ENCODE measurements around the gene B4GALT5.
A peak's percentile ranks its signal among the peaks of the same experiment; 100 is the strongest.
"Not testable (repeated sequence)": the region's sequence is repeated elsewhere in the genome, so short reads cannot be mapped to it uniquely, and the experiment has no call there.

The B4GALT5 gene

DNA sequence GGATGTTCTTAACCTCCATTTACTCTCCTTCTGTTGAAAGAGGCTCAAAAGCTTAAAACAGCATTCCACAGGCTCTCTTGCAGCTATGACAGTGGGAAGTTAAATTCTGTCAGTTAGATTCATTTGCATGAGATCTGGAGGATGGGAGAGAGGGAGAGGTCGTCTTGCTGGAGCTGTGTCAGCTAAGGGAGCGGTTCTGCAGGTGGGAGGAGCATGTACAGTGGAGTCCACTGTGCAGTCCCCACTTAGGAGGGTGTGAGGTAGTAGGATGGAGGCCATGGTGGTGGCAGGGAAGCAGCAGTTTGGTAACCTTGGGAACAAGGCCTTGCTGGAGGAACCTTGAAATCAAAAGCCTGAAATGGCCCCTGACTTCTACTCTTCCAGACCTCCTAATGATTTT lies 12.0 kb upstream of the B4GALT5 start:
- peaks cover 7% of the 10 kb centered on the region for H3K4me1 Mint-ChIP-seq
- no peak overlapping the region for H3K27ac Mint-ChIP-seq (ENCODE audit: low read depth)
- H3K36me3 Mint-ChIP-seq (ENCODE audit: insufficient read depth): peaks cover 1% of the 10 kb centered on the region
- no peak for ATAC-seq (replicated peaks; ENCODE audit: extremely low read depth, poor library complexity, severe bottlenecking)
- no peaks in the 10 kb centered on the region for H3K9me3 Mint-ChIP-seq
- no peak overlapping the region for H3K4me3 Mint-ChIP-seq
- DNase-seq (ENCODE audit: low spot score in 2 of 2): no peak
- peaks cover 6% of the 10 kb centered on the region for H3K27me3 Mint-ChIP-seq

DNA sequence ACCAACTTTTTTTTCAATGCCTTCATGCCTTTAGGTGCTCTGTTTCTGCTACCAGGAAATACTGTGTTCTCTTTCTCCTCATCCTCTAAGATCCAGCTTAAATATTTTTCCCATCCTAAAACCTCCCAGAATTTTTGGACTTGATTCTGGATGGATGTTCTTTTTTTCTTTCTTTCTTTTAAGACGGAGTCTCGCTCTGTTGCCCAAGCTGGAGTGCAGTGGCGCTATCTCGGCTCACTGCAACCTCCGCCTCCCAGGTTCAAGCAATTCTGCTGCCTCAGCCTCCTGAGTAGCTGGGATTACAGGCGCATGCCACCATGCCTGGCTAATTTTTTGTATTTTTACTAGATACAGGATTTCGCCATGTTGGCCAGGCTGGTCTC lies 11.5 kb upstream of the B4GALT5 start:
- not testable (repeated sequence) for H3K4me1 Mint-ChIP-seq; H3K9me3 Mint-ChIP-seq; H3K36me3 Mint-ChIP-seq (ENCODE audit: insufficient read depth); H3K27me3 Mint-ChIP-seq; H3K4me3 Mint-ChIP-seq; ATAC-seq (replicated peaks; ENCODE audit: extremely low read depth, poor library complexity, severe bottlenecking); DNase-seq (ENCODE audit: low spot score in 2 of 2)
- peak overlapping the region; percentile 29 for H3K27ac Mint-ChIP-seq (ENCODE audit: low read depth)

DNA sequence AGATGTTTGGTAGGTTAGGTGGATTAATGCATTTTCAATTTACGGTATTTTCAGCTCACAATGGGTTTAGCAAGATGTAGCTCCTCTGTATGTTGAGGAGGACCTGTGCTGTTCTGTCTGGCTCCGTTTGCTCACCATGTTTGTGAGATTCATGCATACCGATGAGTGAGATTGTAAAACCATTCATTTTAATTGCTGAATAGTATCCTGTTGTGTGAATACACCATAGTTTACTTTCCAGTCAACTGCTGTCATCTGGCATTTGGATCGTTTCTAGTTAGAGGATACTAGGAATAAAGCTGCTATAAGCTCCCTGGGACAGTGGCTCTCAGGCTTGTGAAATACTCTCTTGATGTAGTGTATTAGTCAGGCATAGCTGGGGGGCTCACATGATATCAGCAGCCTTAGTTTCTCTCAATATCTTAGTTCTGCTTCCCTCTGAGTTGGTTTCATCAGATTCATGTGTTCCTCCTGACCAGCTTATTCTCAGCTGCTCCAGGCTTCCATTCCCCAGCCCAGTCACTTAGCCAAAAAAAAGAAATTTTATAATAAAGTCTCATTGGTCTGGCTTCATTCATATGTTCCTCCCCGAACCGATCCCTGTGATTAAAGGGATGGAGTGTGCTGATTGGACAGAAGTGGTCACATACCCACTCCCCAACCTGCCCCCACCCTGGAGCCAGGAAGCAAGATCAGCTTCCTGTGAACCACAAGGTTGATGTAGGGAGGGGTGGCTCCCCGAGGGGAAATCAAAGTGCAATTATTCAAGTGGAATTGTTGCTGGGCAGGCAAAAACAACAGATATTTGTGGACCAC lies 10.9 kb upstream of the B4GALT5 start:
- no peak overlapping the region for H3K4me3 Mint-ChIP-seq
- ATAC-seq (replicated peaks; ENCODE audit: extremely low read depth, poor library complexity, severe bottlenecking): no peak
- peak overlapping the region; percentile 29 for H3K27ac Mint-ChIP-seq (ENCODE audit: low read depth)
- H3K9me3 Mint-ChIP-seq: no peaks in the 10 kb centered on the region
- H3K27me3 Mint-ChIP-seq: peaks cover 2% of the 10 kb centered on the region
- peaks cover 1% of the 10 kb centered on the region for H3K36me3 Mint-ChIP-seq (ENCODE audit: insufficient read depth)
- no peak for DNase-seq (ENCODE audit: low spot score in 2 of 2)
- H3K4me1 Mint-ChIP-seq: peaks cover 7% of the 10 kb centered on the region

DNA sequence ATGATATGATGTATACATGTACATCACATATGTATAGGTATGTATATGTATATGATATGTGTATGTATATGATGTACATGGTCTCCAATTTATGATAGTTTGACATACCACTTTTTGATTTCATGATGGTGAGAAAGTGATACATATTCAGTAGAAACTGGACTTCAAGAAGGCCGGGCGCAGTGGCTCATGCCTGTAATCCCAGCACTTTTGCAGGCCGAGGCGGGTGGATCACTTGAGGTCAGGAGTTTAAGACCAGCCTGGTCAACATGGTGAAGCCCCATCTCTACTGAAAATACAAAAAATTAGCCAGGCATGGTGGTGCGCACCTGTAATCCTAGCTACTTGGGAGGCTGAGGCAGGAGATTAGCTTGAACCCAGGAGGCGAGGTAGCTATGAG lies 10.1 kb upstream of the B4GALT5 start:
- not testable (repeated sequence) for DNase-seq (ENCODE audit: low spot score in 2 of 2); H3K9me3 Mint-ChIP-seq; H3K27me3 Mint-ChIP-seq; H3K4me3 Mint-ChIP-seq; H3K36me3 Mint-ChIP-seq (ENCODE audit: insufficient read depth); H3K4me1 Mint-ChIP-seq; ATAC-seq (replicated peaks; ENCODE audit: extremely low read depth, poor library complexity, severe bottlenecking); H3K27ac Mint-ChIP-seq (ENCODE audit: low read depth)

DNA sequence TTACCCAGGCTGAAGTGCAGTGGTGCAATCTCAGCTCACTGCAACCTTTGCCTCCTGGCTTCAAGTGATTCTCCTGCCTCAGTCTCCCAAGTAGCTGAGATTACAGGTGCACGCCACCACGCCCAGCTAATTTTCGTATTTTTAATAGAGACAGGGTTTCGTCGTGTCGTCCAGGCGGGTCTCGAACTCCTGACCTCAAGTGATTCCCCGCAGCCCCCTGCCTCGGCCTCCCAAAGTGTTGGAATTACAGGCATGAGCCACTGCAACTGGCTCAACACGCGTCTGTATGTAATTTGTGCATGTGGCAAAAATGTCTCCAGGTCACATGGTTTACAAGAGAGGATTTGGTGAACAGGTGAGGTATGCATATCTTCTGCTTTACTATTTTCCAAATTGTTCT lies 7.6 kb upstream of the B4GALT5 start:
- H3K4me1 Mint-ChIP-seq; H3K4me3 Mint-ChIP-seq; H3K9me3 Mint-ChIP-seq; DNase-seq (ENCODE audit: low spot score in 2 of 2); H3K27me3 Mint-ChIP-seq; H3K36me3 Mint-ChIP-seq (ENCODE audit: insufficient read depth); ATAC-seq (replicated peaks; ENCODE audit: extremely low read depth, poor library complexity, severe bottlenecking); H3K27ac Mint-ChIP-seq (ENCODE audit: low read depth): not testable (repeated sequence)

DNA sequence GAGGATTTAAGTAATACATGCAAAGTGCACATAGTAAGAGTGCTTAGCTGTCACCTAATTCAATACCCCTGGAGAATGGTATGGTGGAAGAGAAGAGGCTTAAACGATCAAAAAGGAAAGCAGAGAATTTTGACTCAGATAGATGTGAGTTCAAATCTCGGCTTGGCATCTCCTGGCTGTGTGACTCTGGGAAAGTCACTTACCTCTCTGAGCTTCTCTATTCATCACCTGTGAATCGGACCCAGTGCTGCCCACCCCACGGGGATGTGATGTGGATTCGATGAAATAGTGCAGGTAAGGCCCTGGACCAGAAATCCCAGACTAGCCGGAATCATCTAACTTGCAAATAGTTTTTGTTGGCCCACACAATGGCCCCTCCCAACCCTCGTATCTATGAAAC lies 1.8 kb upstream of the B4GALT5 start:
- Mint-ChIP-seq H3K4me1 (peaks cover 32% of the 10 kb centered on the region), H3K9me3 (no peaks in the 10 kb centered on the region), H3K27me3 (no peaks in the 10 kb centered on the region), H3K27ac (ENCODE audit: low read depth) (no peak overlapping the region), H3K4me3 (no peak overlapping the region), H3K36me3 (ENCODE audit: insufficient read depth) (peaks cover 1% of the 10 kb centered on the region)
- ATAC-seq (replicated peaks; ENCODE audit: extremely low read depth, poor library complexity, severe bottlenecking) (no peak), DNase-seq (ENCODE audit: low spot score in 2 of 2) (no peak)

DNA sequence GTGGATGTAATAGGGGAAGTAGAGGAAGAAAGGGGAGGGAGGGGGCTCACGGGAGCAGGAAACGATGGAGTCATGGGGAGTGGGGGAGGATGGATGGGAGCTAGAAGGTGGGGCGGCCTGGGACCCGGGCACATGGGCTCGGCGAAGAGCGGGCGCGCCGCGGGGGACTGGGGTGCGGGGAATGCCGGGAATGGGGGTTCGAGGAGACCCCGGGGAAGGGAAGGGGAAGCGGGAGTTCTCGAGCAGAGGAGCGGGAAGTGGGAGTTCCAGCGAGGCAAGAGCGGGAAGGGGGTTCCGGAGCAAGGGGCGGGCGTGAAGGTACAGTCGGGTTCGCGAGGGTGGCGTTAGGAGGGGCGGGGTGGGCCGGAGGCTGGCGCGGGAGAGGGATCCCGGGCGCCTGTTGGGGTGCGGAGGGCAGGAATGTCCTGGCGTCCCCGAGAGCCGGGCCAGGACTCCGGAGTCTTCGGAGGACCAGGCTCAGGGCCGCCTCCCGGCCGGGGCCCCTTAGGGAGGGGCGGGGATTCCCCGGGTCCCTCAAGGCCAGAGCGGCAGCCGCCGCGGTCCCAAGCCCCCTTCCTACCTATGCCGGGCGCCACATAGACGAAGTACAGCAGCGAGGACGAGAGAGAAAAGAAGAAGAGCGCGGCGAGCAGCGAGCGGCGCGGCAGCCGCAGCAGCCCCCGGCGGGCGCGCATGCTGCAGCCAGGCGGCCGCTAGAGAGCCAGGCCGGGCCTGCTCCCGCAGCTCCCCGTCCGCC lies 504 bp downstream of the B4GALT5 start:
- Mint-ChIP-seq H3K27ac (ENCODE audit: low read depth) (peak overlapping the region; percentile 92), H3K27me3 (no peaks in the 10 kb centered on the region), H3K9me3 (no peaks in the 10 kb centered on the region), H3K4me3 (peak overlapping the region; percentile 82), H3K36me3 (ENCODE audit: insufficient read depth) (peaks cover 5% of the 10 kb centered on the region), H3K4me1 (peaks cover 41% of the 10 kb centered on the region)
- no peak for DNase-seq (ENCODE audit: low spot score in 2 of 2)
- ATAC-seq (replicated peaks; ENCODE audit: extremely low read depth, poor library complexity, severe bottlenecking): peak; percentile 53

DNA sequence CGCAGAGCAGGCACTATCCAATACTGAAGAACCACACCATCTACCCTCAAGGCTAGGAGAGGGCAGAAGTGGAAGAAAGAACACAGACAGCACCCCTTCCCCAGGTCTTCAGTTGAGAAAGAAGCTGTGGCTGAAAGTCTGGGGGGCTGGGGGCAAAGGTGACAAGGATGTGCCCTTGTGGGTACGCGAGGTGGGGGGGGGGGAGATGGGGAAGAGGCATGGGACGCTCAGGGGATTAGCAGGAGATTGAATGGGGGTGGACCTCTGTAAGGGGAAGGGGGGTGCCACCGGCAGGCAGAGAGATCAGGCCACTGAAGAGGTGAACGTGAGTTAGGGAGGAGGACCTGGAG lies 1.1 kb downstream of the B4GALT5 start:
- peaks cover 5% of the 10 kb centered on the region for H3K36me3 Mint-ChIP-seq (ENCODE audit: insufficient read depth)
- no peaks in the 10 kb centered on the region for H3K27me3 Mint-ChIP-seq
- ATAC-seq (replicated peaks; ENCODE audit: extremely low read depth, poor library complexity, severe bottlenecking) (no peak), DNase-seq (ENCODE audit: low spot score in 2 of 2) (no peak)
- peak overlapping the region; percentile 82 for H3K4me3 Mint-ChIP-seq
- peaks cover 41% of the 10 kb centered on the region for H3K4me1 Mint-ChIP-seq
- peak overlapping the region; percentile 92 for H3K27ac Mint-ChIP-seq (ENCODE audit: low read depth)
- no peaks in the 10 kb centered on the region for H3K9me3 Mint-ChIP-seq

DNA sequence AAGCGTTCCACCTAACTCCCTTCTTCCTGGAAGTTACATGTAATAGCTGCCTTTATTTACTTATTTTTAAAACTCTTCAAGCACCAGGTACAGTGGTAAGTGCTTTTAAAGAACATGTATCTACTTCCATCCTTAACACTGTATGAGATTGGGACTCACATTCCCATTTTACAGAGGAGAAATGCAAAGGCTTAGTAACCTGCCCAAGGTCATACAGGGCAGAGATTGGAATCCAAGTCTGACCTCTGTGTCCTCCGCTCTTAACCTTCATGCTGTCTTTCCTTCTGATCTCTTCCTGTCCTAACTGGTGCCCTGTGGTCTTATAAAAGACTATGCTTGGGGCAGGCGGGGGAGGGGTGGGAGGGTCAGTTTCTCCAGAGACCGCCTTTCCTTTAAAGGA lies 1.6 kb downstream of the B4GALT5 start:
- ATAC-seq (replicated peaks; ENCODE audit: extremely low read depth, poor library complexity, severe bottlenecking) (no peak), DNase-seq (ENCODE audit: low spot score in 2 of 2) (no peak)
- Mint-ChIP-seq H3K27ac (ENCODE audit: low read depth) (peak overlapping the region; percentile 92), H3K4me3 (peak overlapping the region; percentile 82), H3K27me3 (no peaks in the 10 kb centered on the region), H3K9me3 (no peaks in the 10 kb centered on the region), H3K36me3 (ENCODE audit: insufficient read depth) (peaks cover 5% of the 10 kb centered on the region), H3K4me1 (peaks cover 43% of the 10 kb centered on the region)

DNA sequence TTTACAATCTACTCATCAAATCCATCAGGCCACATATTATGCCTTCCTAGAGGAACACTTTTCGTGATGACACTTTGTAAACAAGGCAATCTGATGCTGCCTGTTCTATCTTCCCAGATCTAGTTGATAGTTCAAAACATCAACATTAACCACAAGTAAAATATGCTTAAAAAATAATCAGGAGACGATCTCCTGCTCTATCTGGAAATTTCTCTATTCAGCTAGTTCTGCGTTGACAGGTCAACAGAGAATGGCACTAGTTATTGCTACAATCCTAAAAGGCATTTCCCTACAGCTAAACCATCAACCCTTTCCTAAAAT lies 2.1 kb downstream of the B4GALT5 start:
- DNase-seq (ENCODE audit: low spot score in 2 of 2) (no peak), ATAC-seq (replicated peaks; ENCODE audit: extremely low read depth, poor library complexity, severe bottlenecking) (no peak)
- H3K27me3 Mint-ChIP-seq: no peaks in the 10 kb centered on the region
- peak overlapping the region; percentile 82 for H3K4me3 Mint-ChIP-seq
- peak overlapping the region; percentile 92 for H3K27ac Mint-ChIP-seq (ENCODE audit: low read depth)
- H3K4me1 Mint-ChIP-seq: peaks cover 48% of the 10 kb centered on the region
- H3K9me3 Mint-ChIP-seq: no peaks in the 10 kb centered on the region
- peaks cover 5% of the 10 kb centered on the region for H3K36me3 Mint-ChIP-seq (ENCODE audit: insufficient read depth)

DNA sequence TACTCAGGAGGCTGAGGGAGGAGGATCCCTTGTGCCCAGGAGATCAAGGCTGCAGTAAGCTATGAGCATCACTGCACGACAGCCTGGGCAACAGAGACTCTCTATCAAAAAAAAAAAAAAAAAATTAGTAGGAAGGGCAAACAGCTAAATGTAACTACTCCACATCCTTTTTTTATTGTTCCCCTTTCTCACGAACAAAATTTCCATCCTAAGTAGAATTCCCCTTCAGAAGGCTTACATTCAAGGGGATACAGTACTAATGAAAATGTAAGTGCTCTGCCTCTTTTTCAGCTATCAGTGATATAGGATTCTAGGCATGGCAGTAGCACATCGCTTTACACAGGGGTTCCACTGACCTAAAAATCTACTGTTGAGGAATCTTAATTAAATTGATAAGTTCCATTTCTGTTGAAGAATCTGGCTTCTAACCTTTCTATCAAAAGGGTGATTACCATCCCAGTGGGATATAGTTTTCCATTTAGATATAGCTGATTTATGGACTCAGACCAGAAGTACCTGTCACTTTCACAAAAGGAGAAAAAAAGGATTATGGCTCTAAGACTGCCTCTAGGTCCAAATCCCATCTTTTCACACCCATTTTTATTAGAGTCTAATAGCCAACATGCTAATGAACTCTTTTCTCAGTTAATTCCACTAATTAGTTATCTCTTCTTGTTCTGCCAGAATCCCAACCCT lies 2.6 kb downstream of the B4GALT5 start:
- no peaks in the 10 kb centered on the region for H3K9me3 Mint-ChIP-seq
- peaks cover 52% of the 10 kb centered on the region for H3K4me1 Mint-ChIP-seq
- H3K27ac Mint-ChIP-seq (ENCODE audit: low read depth): peak overlapping the region; percentile 92
- H3K27me3 Mint-ChIP-seq: no peaks in the 10 kb centered on the region
- H3K36me3 Mint-ChIP-seq (ENCODE audit: insufficient read depth): peaks cover 5% of the 10 kb centered on the region
- ATAC-seq (replicated peaks; ENCODE audit: extremely low read depth, poor library complexity, severe bottlenecking): no peak
- DNase-seq (ENCODE audit: low spot score in 2 of 2): no peak
- H3K4me3 Mint-ChIP-seq: peak overlapping the region; percentile 82

DNA sequence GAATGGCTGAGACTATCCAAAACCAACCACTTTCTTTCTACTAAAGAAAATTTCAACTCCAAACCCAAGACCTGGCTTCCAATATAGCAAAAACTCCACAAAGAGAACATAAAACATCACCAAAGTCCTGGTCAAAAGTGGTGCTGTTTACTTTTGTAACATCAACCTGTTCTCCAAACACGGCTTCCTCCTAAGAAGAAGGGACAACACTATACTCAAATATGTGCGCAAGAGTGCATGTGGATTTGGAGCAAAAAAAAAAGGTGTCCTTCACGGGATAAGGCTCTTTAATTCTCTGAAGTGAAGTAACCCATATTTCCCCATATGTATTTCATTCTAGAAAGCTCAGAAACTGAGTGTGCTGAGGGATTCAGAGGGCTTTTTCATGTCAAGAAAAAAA lies 6.6 kb downstream of the B4GALT5 start:
- Mint-ChIP-seq H3K4me1 (peaks cover 53% of the 10 kb centered on the region), H3K9me3 (no peaks in the 10 kb centered on the region), H3K27me3 (no peaks in the 10 kb centered on the region), H3K27ac (ENCODE audit: low read depth) (peak overlapping the region; percentile 91), H3K36me3 (ENCODE audit: insufficient read depth) (peaks cover 9% of the 10 kb centered on the region), H3K4me3 (no peak overlapping the region)
- DNase-seq (ENCODE audit: low spot score in 2 of 2) (no peak), ATAC-seq (replicated peaks; ENCODE audit: extremely low read depth, poor library complexity, severe bottlenecking) (no peak)

DNA sequence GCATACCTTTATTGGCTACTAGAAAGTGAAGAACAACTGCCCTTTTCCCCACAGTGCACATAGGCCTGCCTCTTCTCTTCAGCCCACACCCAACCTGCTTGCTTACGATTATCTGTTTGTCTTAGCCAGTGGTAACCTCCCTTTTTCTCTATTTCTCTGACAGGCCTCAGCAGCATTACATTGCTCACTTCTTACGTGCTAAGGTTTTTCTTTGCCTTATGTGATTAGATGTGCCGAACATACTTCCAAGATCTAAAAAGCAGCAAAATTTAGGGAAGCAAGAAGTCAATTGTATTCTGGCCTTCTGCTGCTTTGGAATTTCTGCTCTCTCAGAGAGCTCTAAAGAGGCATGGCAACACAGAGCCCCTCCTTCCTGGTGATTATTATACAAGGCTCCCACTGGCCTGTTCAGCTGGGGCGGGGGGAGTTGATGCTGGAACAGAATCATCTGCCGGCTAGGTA lies 7.0 kb downstream of the B4GALT5 start:
- ATAC-seq (replicated peaks; ENCODE audit: extremely low read depth, poor library complexity, severe bottlenecking) (no peak), DNase-seq (ENCODE audit: low spot score in 2 of 2) (no peak)
- Mint-ChIP-seq H3K36me3 (ENCODE audit: insufficient read depth) (peaks cover 9% of the 10 kb centered on the region), H3K9me3 (no peaks in the 10 kb centered on the region), H3K27ac (ENCODE audit: low read depth) (peak overlapping the region; percentile 91), H3K4me1 (peaks cover 53% of the 10 kb centered on the region), H3K4me3 (peak overlapping the region; percentile 31), H3K27me3 (no peaks in the 10 kb centered on the region)
